SU-DHL-6 (cell line): Measurements from ENCODE around the gene HDGFL3.

Experiments
- H2AFZ ChIP-seq: fragments of 200-600 bp; sonication (generic); 2 replicates; pipeline ENCODE4 v1.6.1; 2014; ENCODE audit warnings: low read depth, mild to moderate bottlenecking, moderate library complexity, mixed read lengths, antibody characterized with exemption, low read length; ENCODE audit not compliant: severe bottlenecking
- H3F3A ChIP-seq: fragments of 200-600 bp; shearing (Covaris generic); 2 replicates; pipeline ENCODE4 v1.6.0; 2016; ENCODE audit warnings: antibody characterized with exemption, mild to moderate bottlenecking; ENCODE audit not compliant: insufficient read depth
- H3K27ac ChIP-seq: fragments of 200-600 bp; sonication (generic); 2 replicates; pipeline ENCODE4 v1.5.1; 2016; ENCODE audit warnings: low read depth, mild to moderate bottlenecking, low read length, moderate library complexity, mixed read lengths
- H3K27me3 ChIP-seq: fragments of 200-600 bp; sonication (generic), shearing (Covaris generic); 2 replicates; pipeline ENCODE4 v1.6.0; 2014; ENCODE audit warnings: mild to moderate bottlenecking, low read length
- H3K36me3 ChIP-seq: fragments of 200-600 bp; sonication (generic); 2 replicates; pipeline ENCODE4 v1.6.1; 2014; ENCODE audit warnings: mild to moderate bottlenecking, low read length, mixed read lengths
- H3K4me2 ChIP-seq: fragments of 300-600, 200-600 bp; shearing (Covaris generic), sonication (generic); 2 replicates; pipeline ENCODE4 v1.6.0; 2014; ENCODE audit warnings: low read length, low read depth, mild to moderate bottlenecking; ENCODE audit not compliant: poor library complexity, severe bottlenecking
- H3K4me3 ChIP-seq: fragments of 200-600 bp; sonication (generic); 2 replicates; pipeline ENCODE4 v1.5.1; 2014; ENCODE audit warnings: antibody characterized with exemption, low read length, mild to moderate bottlenecking, mixed read lengths; ENCODE audit not compliant: insufficient read depth, poor library complexity, severe bottlenecking
- H3K79me2 ChIP-seq: fragments of 200-600 bp; sonication (generic); 2 replicates; pipeline ENCODE4 v1.6.1; 2014; ENCODE audit warnings: mild to moderate bottlenecking, low read length, moderate library complexity; ENCODE audit not compliant: insufficient read depth
- H3K9ac ChIP-seq: fragments of 200-600 bp; sonication (generic); 2 replicates; pipeline ENCODE4 v1.7.0; 2014; ENCODE audit warnings: mild to moderate bottlenecking, low read length
- H3K9me2 ChIP-seq: fragments of 200-600 bp; sonication (generic); replicated peaks from 2 replicates; pipeline ENCODE4 v1.6.1; 2014; ENCODE audit warnings: low read length; ENCODE audit not compliant: insufficient read depth
- H3K9me3 ChIP-seq: fragments of 200-600 bp; sonication (generic); 2 replicates; pipeline ENCODE4 v1.6.1; 2014; ENCODE audit warnings: low read length, mixed read lengths; ENCODE audit not compliant: insufficient read depth
- H4K20me1 ChIP-seq: fragments of 200-600 bp; sonication (generic); 2 replicates; pipeline ENCODE4 v1.6.1; 2014; ENCODE audit warnings: low read depth, mild to moderate bottlenecking, antibody characterized with exemption, low read length, moderate library complexity, mixed read lengths
- CTCF ChIP-seq: fragments of 200-600 bp; sonication (generic); IDR thresholded peaks from one replicate; pipeline ENCODE4 v1.5.1; 2017; ENCODE audit warnings: antibody characterized with exemption, mild to moderate bottlenecking, low read length, moderate library complexity; ENCODE audit not compliant: insufficient read depth, poor library complexity, severe bottlenecking
- EZH2phosphoT487 ChIP-seq: fragments of 200-600 bp; sonication (generic), shearing (Covaris generic); conservative IDR thresholded peaks from 2 replicates; pipeline ENCODE4 v1.6.1; 2018; ENCODE audit warnings: mild to moderate bottlenecking, antibody characterized with exemption, low read length, moderate library complexity, mixed read lengths

HDGFL3 gene

DNA sequence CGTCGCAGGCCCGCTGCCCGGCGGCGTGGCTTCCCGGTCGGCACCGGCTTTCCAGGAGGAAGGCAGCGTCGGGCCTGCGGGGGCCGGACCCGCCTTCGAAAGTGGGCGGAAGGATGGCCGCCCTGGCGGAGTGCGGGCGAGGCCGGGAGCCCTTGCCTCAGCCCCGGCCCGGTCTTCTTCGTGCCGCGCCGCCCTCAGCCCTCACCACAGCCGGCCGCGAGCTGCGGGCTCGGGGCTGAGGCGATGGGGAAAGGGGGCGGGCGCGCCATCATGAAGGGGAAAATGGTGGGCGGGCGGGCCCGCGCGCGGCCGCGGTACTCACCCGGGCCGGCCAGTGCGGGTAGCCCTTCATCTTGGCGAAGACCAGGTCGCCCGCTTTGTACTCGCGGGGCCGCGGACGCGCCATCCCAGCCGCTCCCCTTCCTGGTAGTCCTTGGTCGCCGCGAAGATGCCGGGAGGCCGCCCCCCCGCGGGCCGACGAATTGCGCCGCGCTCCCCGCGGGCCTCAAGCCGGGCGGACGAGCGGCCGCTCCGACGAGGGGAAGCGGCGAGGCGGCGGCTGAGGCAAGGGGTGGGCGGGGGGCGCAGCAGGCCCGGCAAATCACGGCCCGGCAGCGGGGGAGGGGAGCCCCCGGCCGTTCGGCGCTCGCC lies 489 bp downstream of the HDGFL3 start:
- no peak overlapping the region for H3K27ac ChIP-seq
- no peak overlapping the region for H3K4me3 ChIP-seq
- H3K4me2 ChIP-seq = no peak overlapping the region

GRCh38 chr15:83206526-83207008 lies 1.1 kb downstream of the HDGFL3 start:
- H3K79me2 ChIP-seq = no peaks in the 10 kb centered on the region

More for the DNA sequence above, 489 bp downstream of the HDGFL3 start:
- no peaks in the 10 kb centered on the region for H3K9me2 ChIP-seq
- no peaks in the 10 kb centered on the region for H3F3A ChIP-seq
- no peaks in the 10 kb centered on the region for H3K36me3 ChIP-seq
- H3K9ac ChIP-seq = no peak overlapping the region
- no peaks in the 10 kb centered on the region for H4K20me1 ChIP-seq
- H2AFZ ChIP-seq = no peak overlapping the region
- H3K79me2 ChIP-seq = no peaks in the 10 kb centered on the region
- no peaks in the 10 kb centered on the region for H3K27me3 ChIP-seq
- H3K9me3 ChIP-seq = no peaks in the 10 kb centered on the region
- TF ChIP-seq EZH2phosphoT487 = no peak
- no peak for TF ChIP-seq CTCF

GRCh38 chr15:83205725-83206324 lies 1.8 kb downstream of the HDGFL3 start:
- Histone ChIP-seq H3K27ac (no peak overlapping the region), H3K36me3 (no peaks in the 10 kb centered on the region), H4K20me1 (no peaks in the 10 kb centered on the region), H3K9me2 (no peaks in the 10 kb centered on the region), H3K79me2 (no peaks in the 10 kb centered on the region), H3K4me2 (no peak overlapping the region), H2AFZ (no peak overlapping the region), H3F3A (no peaks in the 10 kb centered on the region), H3K9me3 (no peaks in the 10 kb centered on the region), H3K4me3 (no peak overlapping the region), H3K27me3 (no peaks in the 10 kb centered on the region), H3K9ac (no peak overlapping the region)
- TF ChIP-seq CTCF (no peak), EZH2phosphoT487 (no peak)

More at GRCh38 chr15:83206526-83207008, 1.1 kb downstream of the HDGFL3 start:
- H3K9me3 ChIP-seq = no peaks in the 10 kb centered on the region
- no peak overlapping the region for H3K4me2 ChIP-seq
- no peaks in the 10 kb centered on the region for H3K36me3 ChIP-seq
- TF ChIP-seq EZH2phosphoT487 = no peak
- no peak for TF ChIP-seq CTCF
- no peaks in the 10 kb centered on the region for H3K27me3 ChIP-seq
- no peaks in the 10 kb centered on the region for H3K9me2 ChIP-seq
- H3K4me3 ChIP-seq = no peak overlapping the region
- H4K20me1 ChIP-seq = no peaks in the 10 kb centered on the region
- H2AFZ ChIP-seq = no peak overlapping the region
- H3K9ac ChIP-seq = no peak overlapping the region
- H3F3A ChIP-seq = no peaks in the 10 kb centered on the region
- H3K27ac ChIP-seq = no peak overlapping the region
